ENCODE data around the gene SFT2D1.

SFT2D1 gene

GRCh38 chr6:166317261-166318212 is 24.8 kb downstream of the SFT2D1 start:
- peaks cover 33% of the 10 kb centered on the region for H3K36me3 Mint-ChIP-seq (ENCODE audit: insufficient read depth)
- H3K27ac Mint-ChIP-seq = no peak overlapping the region
- H3K9me3 Mint-ChIP-seq = no peaks in the 10 kb centered on the region
- no peaks in the 10 kb centered on the region for H3K27me3 Mint-ChIP-seq
- peaks cover 0 to 3% of the 10 kb centered on the region in 2 donors for H3K4me1 Mint-ChIP-seq (ENCODE audit: low read depth in 2 of 2)
- H3K4me3 Mint-ChIP-seq = no peak overlapping the region
- DNase-seq = no peak
- no peak for ATAC-seq (replicated peaks)

GRCh38 chr6:166315436-166315835 is 26.9 kb downstream of the SFT2D1 start:
- H3K27ac Mint-ChIP-seq = no peak overlapping the region
- ATAC-seq (replicated peaks) (no peak), DNase-seq (no peak)
- H3K36me3 Mint-ChIP-seq (ENCODE audit: insufficient read depth) = peaks cover 17% of the 10 kb centered on the region
- H3K27me3 Mint-ChIP-seq = peaks cover 0 to 3% of the 10 kb centered on the region in 2 donors
- no peak overlapping the region for H3K4me3 Mint-ChIP-seq
- H3K9me3 Mint-ChIP-seq = no peaks in the 10 kb centered on the region
- peaks cover 0 to 3% of the 10 kb centered on the region in 2 donors for H3K4me1 Mint-ChIP-seq (ENCODE audit: low read depth in 2 of 2)

GRCh38 chr6:166314454-166314853 is 27.9 kb downstream of the SFT2D1 start:
- peaks cover 7% of the 10 kb centered on the region for H3K36me3 Mint-ChIP-seq (ENCODE audit: insufficient read depth)
- H3K27ac Mint-ChIP-seq = no peak overlapping the region
- H3K4me1 Mint-ChIP-seq (ENCODE audit: low read depth in 2 of 2) = peaks cover 0 to 3% of the 10 kb centered on the region in 2 donors
- DNase-seq (no peak), ATAC-seq (replicated peaks) (no peak)
- H3K9me3 Mint-ChIP-seq = no peaks in the 10 kb centered on the region
- H3K27me3 Mint-ChIP-seq = peaks cover 7 to 12% of the 10 kb centered on the region in 2 donors
- no peak overlapping the region for H3K4me3 Mint-ChIP-seq

- ATAC-seq (replicated peaks) (peak; percentile 95), DNase-seq (peak; percentile 48 to 52 (median 49))
- Mint-ChIP-seq H3K9me3 (no peaks in the 10 kb centered on the region), H3K4me1 (ENCODE audit: low read depth in 2 of 2) (peaks cover 0 to under 1% of the 10 kb centered on the region in 2 donors), H3K27me3 (peaks cover 17 to 22% of the 10 kb centered on the region in 2 donors), H3K27ac (no peak overlapping the region), H3K36me3 (ENCODE audit: insufficient read depth) (no peaks in the 10 kb centered on the region), H3K4me3 (no peak overlapping the region)
Measured at GRCh38 chr6:166313255-166314070, 28.9 kb downstream of the SFT2D1 start.

GRCh38 chr6:166312832-166313231 is 29.5 kb downstream of the SFT2D1 start:
- Mint-ChIP-seq H3K36me3 (ENCODE audit: insufficient read depth) (no peaks in the 10 kb centered on the region), H3K27me3 (peaks cover 17 to 24% of the 10 kb centered on the region in 2 donors), H3K4me1 (ENCODE audit: low read depth in 2 of 2) (peaks cover 0 to 2% of the 10 kb centered on the region in 2 donors), H3K9me3 (no peaks in the 10 kb centered on the region), H3K4me3 (no peak overlapping the region), H3K27ac (no peak overlapping the region)
- no peak for DNase-seq
- no peak for ATAC-seq (replicated peaks)

- no peak for DNase-seq
- no peak for ATAC-seq (replicated peaks)
Measured at GRCh38 chr6:166310634-166311033, 31.7 kb downstream of the SFT2D1 start.

GRCh38 chr6:166309977-166310376 is 32.4 kb downstream of the SFT2D1 start:
- ATAC-seq (replicated peaks) (no peak), DNase-seq (no peak)
- no peak overlapping the region for H3K27ac Mint-ChIP-seq
- H3K4me1 Mint-ChIP-seq (ENCODE audit: low read depth in 2 of 2) = peaks cover 0 to 2% of the 10 kb centered on the region in 2 donors
- H3K4me3 Mint-ChIP-seq = no peak overlapping the region
- no peaks in the 10 kb centered on the region for H3K9me3 Mint-ChIP-seq
- peaks cover 36 to 47% of the 10 kb centered on the region in 2 donors for H3K27me3 Mint-ChIP-seq
- no peaks in the 10 kb centered on the region for H3K36me3 Mint-ChIP-seq (ENCODE audit: insufficient read depth)

More at GRCh38 chr6:166310634-166311033, 31.7 kb downstream of the SFT2D1 start:
- H3K27ac Mint-ChIP-seq = no peak overlapping the region
- H3K27me3 Mint-ChIP-seq = peaks cover 30 to 40% of the 10 kb centered on the region in 2 donors
- H3K4me1 Mint-ChIP-seq (ENCODE audit: low read depth in 2 of 2) = peaks cover 0 to 2% of the 10 kb centered on the region in 2 donors
- no peaks in the 10 kb centered on the region for H3K9me3 Mint-ChIP-seq
- H3K36me3 Mint-ChIP-seq (ENCODE audit: insufficient read depth) = no peaks in the 10 kb centered on the region
- no peak overlapping the region for H3K4me3 Mint-ChIP-seq

- Mint-ChIP-seq H3K9me3 (no peaks in the 10 kb centered on the region), H3K4me1 (ENCODE audit: low read depth in 2 of 2) (peaks cover 0 to 2% of the 10 kb centered on the region in 2 donors), H3K27me3 (peaks cover 43 to 53% of the 10 kb centered on the region in 2 donors), H3K4me3 (peak overlapping the region; percentile 49 to 73), H3K27ac (no peak overlapping the region), H3K36me3 (ENCODE audit: insufficient read depth) (no peaks in the 10 kb centered on the region)
- DNase-seq (no peak), ATAC-seq (replicated peaks) (no peak)
Measured at GRCh38 chr6:166308769-166309589, 33.4 kb downstream of the SFT2D1 start.

GRCh38 chr6:166308033-166308768 is 34.1 kb downstream of the SFT2D1 start, which contains the start of gene PRR18:
TSS of gene PRR18 (minus strand) at chr6:166308392. CDS start at chr6:166308142, 250 bp downstream.
- DNase-seq = no peak
- no peaks in the 10 kb centered on the region for H3K9me3 Mint-ChIP-seq
- no peak within 1 kb of the TSS for H3K27ac Mint-ChIP-seq
- peak within 1 kb of the TSS; percentile 59 to 73 for H3K4me3 Mint-ChIP-seq
- ATAC-seq (replicated peaks) = peak; percentile 42
- peaks cover 51 to 61% of the 10 kb centered on the region in 2 donors for H3K27me3 Mint-ChIP-seq
- no peaks in the 10 kb centered on the region for H3K36me3 Mint-ChIP-seq (ENCODE audit: insufficient read depth)
- peaks cover 0 to 2% of the 10 kb centered on the region in 2 donors for H3K4me1 Mint-ChIP-seq (ENCODE audit: low read depth in 2 of 2)

- ATAC-seq (replicated peaks) = peak; percentile 64
- Mint-ChIP-seq H3K27me3 (peaks cover 58 to 69% of the 10 kb centered on the region in 2 donors), H3K4me1 (ENCODE audit: low read depth in 2 of 2) (peaks cover 0 to 2% of the 10 kb centered on the region in 2 donors), H3K4me3 (peak overlapping the region; percentile 59 to 66), H3K36me3 (ENCODE audit: insufficient read depth) (no peaks in the 10 kb centered on the region), H3K9me3 (no peaks in the 10 kb centered on the region), H3K27ac (no peak overlapping the region)
- no peak for DNase-seq
Measured at GRCh38 chr6:166307082-166308032, 35.0 kb downstream of the SFT2D1 start.

- peaks cover 0 to 2% of the 10 kb centered on the region in 2 donors for H3K4me1 Mint-ChIP-seq (ENCODE audit: low read depth in 2 of 2)
- H3K9me3 Mint-ChIP-seq = no peaks in the 10 kb centered on the region
- no peaks in the 10 kb centered on the region for H3K36me3 Mint-ChIP-seq (ENCODE audit: insufficient read depth)
- peak overlapping the region; percentile 59 to 66 for H3K4me3 Mint-ChIP-seq
- ATAC-seq (replicated peaks) (no peak), DNase-seq (no peak)
- H3K27me3 Mint-ChIP-seq = peaks cover 66 to 78% of the 10 kb centered on the region in 2 donors
- no peak overlapping the region for H3K27ac Mint-ChIP-seq
Measured at GRCh38 chr6:166306378-166307081, 35.8 kb downstream of the SFT2D1 start.

Measured in effector memory CD8-positive, alpha-beta T cell (primary cell).